Adipocyte (in vitro differentiated cells): ENCODE results near the gene CFAP299.

Experiments used
- DNase-seq: peaks from one replicate; pipeline ENCODE4 v3.0.0-alpha.2; 2015; ENCODE audit warnings: low read depth
- H3K27me3 ChIP-seq: replicated peaks from 2 replicates; pipeline ENCODE4 v1.7.0; 2013; ENCODE audit warnings: mild to moderate bottlenecking, low read length, moderate library complexity; ENCODE audit not compliant: control insufficient read depth, insufficient read depth
- H3K36me3 ChIP-seq: 2 replicates; pipeline ENCODE4 v1.7.0; 2013; ENCODE audit warnings: low read length, mild to moderate bottlenecking, moderate library complexity; ENCODE audit not compliant: control insufficient read depth, insufficient read depth, severe bottlenecking
- H3K4me1 ChIP-seq: 2 replicates; pipeline ENCODE4 v1.7.0; 2013; ENCODE audit warnings: mild to moderate bottlenecking, low read length, moderate library complexity; ENCODE audit not compliant: control insufficient read depth, insufficient read depth
- H3K4me3 ChIP-seq: 2 replicates; pipeline ENCODE4 v1.7.0; 2013; ENCODE audit warnings: mild to moderate bottlenecking, low read length, moderate library complexity
- H3K9ac ChIP-seq: 2 replicates; pipeline ENCODE4 v1.7.0; 2013; ENCODE audit warnings: mild to moderate bottlenecking, low read length, moderate library complexity
- H3K9me3 ChIP-seq: 2 replicates; pipeline ENCODE4 v1.7.0; 2013; ENCODE audit warnings: mild to moderate bottlenecking, low read length, moderate library complexity; ENCODE audit not compliant: control insufficient read depth

CFAP299 gene

GRCh38 chr4:80568891-80569290, 233.4 kb downstream of the CFAP299 start:
- DNase-seq: no peak
- no peaks in the 10 kb centered on the region for H3K4me1 ChIP-seq
- H3K36me3 ChIP-seq: no peaks in the 10 kb centered on the region
- no peaks in the 10 kb centered on the region for H3K27me3 ChIP-seq
- no peak overlapping the region for H3K4me3 ChIP-seq
- H3K9ac ChIP-seq: no peak overlapping the region
- no peaks in the 10 kb centered on the region for H3K9me3 ChIP-seq

GRCh38 chr4:80576796-80577195, 241.3 kb downstream of the CFAP299 start:
- Histone ChIP-seq H3K4me3 (no peak overlapping the region), H3K27me3 (no peaks in the 10 kb centered on the region), H3K4me1 (no peaks in the 10 kb centered on the region), H3K36me3 (no peaks in the 10 kb centered on the region), H3K9me3 (no peaks in the 10 kb centered on the region), H3K9ac (no peak overlapping the region)
- DNase-seq: no peak

GRCh38 chr4:80578001-80578400, 242.5 kb downstream of the CFAP299 start:
- no peaks in the 10 kb centered on the region for H3K27me3 ChIP-seq
- H3K4me3 ChIP-seq: no peak overlapping the region
- no peak for DNase-seq
- no peaks in the 10 kb centered on the region for H3K4me1 ChIP-seq
- H3K9me3 ChIP-seq: no peaks in the 10 kb centered on the region
- no peak overlapping the region for H3K9ac ChIP-seq
- no peaks in the 10 kb centered on the region for H3K36me3 ChIP-seq

GRCh38 chr4:80585542-80585941, 250.0 kb downstream of the CFAP299 start:
- no peak overlapping the region for H3K9ac ChIP-seq
- H3K4me1 ChIP-seq: no peaks in the 10 kb centered on the region
- H3K4me3 ChIP-seq: no peak overlapping the region

GRCh38 chr4:80586716-80587115, 251.2 kb downstream of the CFAP299 start:
- no peaks in the 10 kb centered on the region for H3K9me3 ChIP-seq
- no peaks in the 10 kb centered on the region for H3K36me3 ChIP-seq
- no peak overlapping the region for H3K4me3 ChIP-seq
- H3K27me3 ChIP-seq: no peaks in the 10 kb centered on the region
- no peak for DNase-seq
- no peak overlapping the region for H3K9ac ChIP-seq
- H3K4me1 ChIP-seq: no peaks in the 10 kb centered on the region

More at GRCh38 chr4:80585542-80585941, 250.0 kb downstream of the CFAP299 start:
- H3K9me3 ChIP-seq: no peaks in the 10 kb centered on the region
- no peak for DNase-seq
- H3K36me3 ChIP-seq: no peaks in the 10 kb centered on the region
- no peaks in the 10 kb centered on the region for H3K27me3 ChIP-seq

- no peaks in the 10 kb centered on the region for H3K36me3 ChIP-seq
- H3K4me3 ChIP-seq: no peak overlapping the region
- no peaks in the 10 kb centered on the region for H3K27me3 ChIP-seq
- DNase-seq: no peak
- H3K9me3 ChIP-seq: no peaks in the 10 kb centered on the region
- H3K9ac ChIP-seq: no peak overlapping the region
- no peaks in the 10 kb centered on the region for H3K4me1 ChIP-seq
Observed at GRCh38 chr4:80587871-80588385, 252.4 kb downstream of the CFAP299 start.

- Histone ChIP-seq H3K4me3 (no peak overlapping the region), H3K4me1 (no peaks in the 10 kb centered on the region), H3K36me3 (no peaks in the 10 kb centered on the region), H3K9ac (no peak overlapping the region), H3K9me3 (no peaks in the 10 kb centered on the region), H3K27me3 (no peaks in the 10 kb centered on the region)
- DNase-seq: no peak
Observed at GRCh38 chr4:80592950-80593349, 257.4 kb downstream of the CFAP299 start.

GRCh38 chr4:80594701-80595100, 259.2 kb downstream of the CFAP299 start:
- Histone ChIP-seq H3K27me3 (no peaks in the 10 kb centered on the region), H3K4me3 (no peak overlapping the region), H3K9me3 (no peaks in the 10 kb centered on the region), H3K9ac (no peak overlapping the region), H3K4me1 (no peaks in the 10 kb centered on the region), H3K36me3 (no peaks in the 10 kb centered on the region)
- no peak for DNase-seq

- Histone ChIP-seq H3K27me3 (peaks cover 7% of the 10 kb centered on the region), H3K9me3 (no peaks in the 10 kb centered on the region), H3K36me3 (no peaks in the 10 kb centered on the region), H3K9ac (no peak overlapping the region), H3K4me1 (peaks cover 11% of the 10 kb centered on the region), H3K4me3 (no peak overlapping the region)
- DNase-seq: peak; percentile 39
Observed at GRCh38 chr4:80608281-80608980, 272.9 kb downstream of the CFAP299 start.

- no peak for DNase-seq
- H3K36me3 ChIP-seq: no peaks in the 10 kb centered on the region
- no peak overlapping the region for H3K4me3 ChIP-seq
- no peak overlapping the region for H3K9ac ChIP-seq
- peaks cover 7% of the 10 kb centered on the region for H3K27me3 ChIP-seq
- H3K9me3 ChIP-seq: no peaks in the 10 kb centered on the region
- peaks cover 11% of the 10 kb centered on the region for H3K4me1 ChIP-seq
Observed at GRCh38 chr4:80610199-80610598, 274.7 kb downstream of the CFAP299 start.

- H3K4me3 ChIP-seq: no peak overlapping the region
- H3K27me3 ChIP-seq: peaks cover 7% of the 10 kb centered on the region
- H3K9ac ChIP-seq: no peak overlapping the region
- no peaks in the 10 kb centered on the region for H3K9me3 ChIP-seq
- no peaks in the 10 kb centered on the region for H3K36me3 ChIP-seq
- H3K4me1 ChIP-seq: peaks cover 11% of the 10 kb centered on the region
- no peak for DNase-seq
Observed at GRCh38 chr4:80610845-80611677, 275.5 kb downstream of the CFAP299 start.
